ENCODE results near the gene PTPRR.

The PTPRR gene

DNA sequence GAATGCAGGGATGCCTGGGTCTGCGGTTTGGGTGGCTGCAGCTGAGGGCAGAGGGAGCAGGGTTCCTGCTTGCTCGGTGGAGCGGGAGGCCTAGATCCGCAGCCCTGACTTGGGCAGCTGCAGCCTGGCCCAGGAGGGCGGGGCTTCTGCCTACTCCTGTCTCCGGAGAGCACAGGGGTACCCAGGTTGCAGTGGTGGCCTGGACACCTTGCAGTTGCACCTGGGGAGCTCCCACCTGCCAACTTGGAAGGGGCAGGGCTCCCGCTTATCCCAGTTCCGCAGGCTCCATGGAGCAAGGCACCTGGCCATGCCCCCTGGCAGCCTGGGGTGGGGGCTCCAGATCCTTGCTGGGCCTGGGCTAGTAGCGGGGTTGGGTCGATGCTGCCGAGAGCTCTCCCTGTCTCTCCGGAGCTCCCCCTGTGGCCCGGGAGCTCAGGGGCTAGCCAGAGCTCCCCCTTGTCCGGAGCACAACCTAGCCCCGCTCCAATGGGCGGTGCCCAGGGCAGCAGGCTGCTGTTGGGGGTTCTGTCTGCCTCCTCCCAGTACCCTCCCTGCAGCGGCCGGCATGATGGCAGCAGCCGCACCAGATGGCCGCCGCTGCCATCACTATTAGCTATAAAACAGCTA lies 136.4 kb downstream of the PTPRR start:
- no peaks in the 10 kb centered on the region for H3K9me3 ChIP-seq (replicated peaks; ENCODE audit: low read length)
- no peaks in the 10 kb centered on the region for H3K36me3 ChIP-seq (ENCODE audit: insufficient read depth, low read length)
- H3K4me3 ChIP-seq (ENCODE audit: low read length), result no peak overlapping the region
- H3K9ac ChIP-seq (ENCODE audit: low read depth, low read length), result no peak overlapping the region
- no peaks in the 10 kb centered on the region for H3K27me3 ChIP-seq (ENCODE audit: control insufficient read depth, insufficient read depth, low read length)
- H3K4me2 ChIP-seq (ENCODE audit: low read length), result no peak overlapping the region
- H3K4me1 ChIP-seq (ENCODE audit: control insufficient read depth, insufficient read depth, low read length), result no peaks in the 10 kb centered on the region

DNA sequence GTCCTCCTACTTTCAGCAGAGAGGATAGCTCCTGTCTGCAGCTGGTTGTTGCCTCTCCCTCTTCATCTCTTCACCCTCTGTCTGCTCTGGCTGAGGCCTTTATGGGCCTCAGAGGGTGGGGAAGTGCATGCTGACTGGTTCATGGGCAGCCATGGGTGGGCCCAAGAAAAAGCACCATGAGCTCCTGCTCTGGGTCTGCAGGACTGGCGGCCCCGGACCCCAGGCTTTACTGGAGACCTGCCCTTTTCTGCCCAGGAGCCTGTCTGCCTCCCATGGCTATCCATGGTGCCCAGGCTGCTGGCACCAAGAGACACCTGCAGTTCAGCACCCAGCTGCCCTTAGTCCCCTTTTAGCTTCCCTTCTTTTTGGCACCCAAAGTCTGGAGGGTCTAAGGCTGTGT lies 137.1 kb downstream of the PTPRR start:
- Histone ChIP-seq H3K4me1 (ENCODE audit: control insufficient read depth, insufficient read depth, low read length) (no peaks in the 10 kb centered on the region), H3K27me3 (ENCODE audit: control insufficient read depth, insufficient read depth, low read length) (no peaks in the 10 kb centered on the region), H3K4me2 (ENCODE audit: low read length) (no peak overlapping the region), H3K9ac (ENCODE audit: low read depth, low read length) (no peak overlapping the region), H3K9me3 (replicated peaks; ENCODE audit: low read length) (no peaks in the 10 kb centered on the region), H3K4me3 (ENCODE audit: low read length) (no peak overlapping the region), H3K36me3 (ENCODE audit: insufficient read depth, low read length) (no peaks in the 10 kb centered on the region)

DNA sequence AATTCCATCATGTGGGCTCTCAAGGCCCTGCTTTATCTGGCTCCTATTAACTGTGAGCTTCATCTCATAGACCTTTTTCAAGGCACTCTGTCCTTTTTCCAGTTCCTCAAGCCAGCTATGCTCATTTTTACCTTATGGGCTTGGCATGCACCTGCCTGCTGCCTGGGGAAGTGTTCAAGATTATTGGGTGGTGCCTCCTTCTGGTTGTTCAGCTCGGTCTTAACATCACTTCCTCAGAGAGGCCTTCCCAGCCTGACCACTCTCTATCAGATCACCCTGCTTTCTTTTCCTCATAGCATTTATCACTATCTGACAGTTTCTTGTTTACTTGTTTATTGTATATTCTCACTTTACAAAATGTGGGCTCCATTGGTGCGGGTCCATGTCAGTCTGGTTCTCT lies 141.3 kb downstream of the PTPRR start:
- no peaks in the 10 kb centered on the region for H3K27me3 ChIP-seq (ENCODE audit: control insufficient read depth, insufficient read depth, low read length)
- H3K9ac ChIP-seq (ENCODE audit: low read depth, low read length), result no peak overlapping the region
- H3K4me1 ChIP-seq (ENCODE audit: control insufficient read depth, insufficient read depth, low read length), result peaks cover 4% of the 10 kb centered on the region
- no peak overlapping the region for H3K4me2 ChIP-seq (ENCODE audit: low read length)
- H3K36me3 ChIP-seq (ENCODE audit: insufficient read depth, low read length), result no peaks in the 10 kb centered on the region
- no peak overlapping the region for H3K4me3 ChIP-seq (ENCODE audit: low read length)
- H3K9me3 ChIP-seq (replicated peaks; ENCODE audit: low read length), result no peaks in the 10 kb centered on the region

GRCh38 chr12:70774055-70774454 lies 146.5 kb downstream of the PTPRR start:
- Histone ChIP-seq H3K36me3 (ENCODE audit: insufficient read depth, low read length) (no peaks in the 10 kb centered on the region), H3K4me1 (ENCODE audit: control insufficient read depth, insufficient read depth, low read length) (peaks cover 17% of the 10 kb centered on the region), H3K9ac (ENCODE audit: low read depth, low read length) (peak overlapping the region; percentile 12), H3K4me2 (ENCODE audit: low read length) (peak overlapping the region; percentile 40), H3K27me3 (ENCODE audit: control insufficient read depth, insufficient read depth, low read length) (no peaks in the 10 kb centered on the region), H3K4me3 (ENCODE audit: low read length) (peak overlapping the region; percentile 12), H3K9me3 (replicated peaks; ENCODE audit: low read length) (no peaks in the 10 kb centered on the region)

DNA sequence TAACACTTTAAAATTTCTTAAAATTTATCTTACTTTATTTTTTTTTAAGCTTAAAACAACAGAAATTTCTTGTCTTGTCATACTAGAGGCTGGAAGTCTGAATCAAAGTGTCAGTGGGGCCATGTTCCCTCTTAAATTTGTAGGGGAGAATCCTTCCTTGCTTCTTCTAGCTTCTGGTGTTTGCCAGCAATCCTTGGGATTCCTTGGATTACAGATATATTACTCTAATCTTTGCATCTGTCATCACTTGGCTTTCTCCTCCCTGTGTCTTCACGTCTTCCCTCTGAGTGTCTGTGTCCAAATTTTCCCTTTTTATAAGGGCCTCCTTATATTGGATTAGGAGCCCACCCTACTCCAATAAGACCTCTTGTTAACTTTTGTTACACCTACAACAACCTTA lies 147.7 kb downstream of the PTPRR start:
- H3K36me3 ChIP-seq (ENCODE audit: insufficient read depth, low read length), result no peaks in the 10 kb centered on the region
- H3K4me2 ChIP-seq (ENCODE audit: low read length), result no peak overlapping the region
- H3K4me3 ChIP-seq (ENCODE audit: low read length), result no peak overlapping the region
- H3K9me3 ChIP-seq (replicated peaks; ENCODE audit: low read length), result no peaks in the 10 kb centered on the region
- H3K4me1 ChIP-seq (ENCODE audit: control insufficient read depth, insufficient read depth, low read length), result peaks cover 17% of the 10 kb centered on the region
- H3K27me3 ChIP-seq (ENCODE audit: control insufficient read depth, insufficient read depth, low read length), result no peaks in the 10 kb centered on the region
- H3K9ac ChIP-seq (ENCODE audit: low read depth, low read length), result no peak overlapping the region

DNA sequence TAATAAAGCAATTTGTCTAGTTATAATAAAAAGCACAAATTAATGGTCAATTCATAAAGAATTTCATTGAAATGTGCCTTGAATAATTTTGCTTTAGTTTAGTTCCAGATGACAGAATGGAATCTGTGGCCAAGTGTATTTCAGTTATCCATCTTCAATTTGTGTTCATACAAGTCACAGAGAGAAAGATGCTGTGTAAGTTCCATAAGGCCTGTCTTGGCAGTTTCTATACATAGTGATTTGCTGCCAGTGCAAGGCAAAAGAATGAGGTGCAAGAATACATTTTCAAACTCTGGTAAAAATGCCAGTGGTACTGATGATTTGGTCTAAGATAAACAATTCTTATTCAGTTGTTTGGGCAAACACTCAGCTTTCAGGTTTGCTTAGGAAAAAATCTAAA lies 149.0 kb downstream of the PTPRR start:
- Histone ChIP-seq H3K4me2 (ENCODE audit: low read length) (no peak overlapping the region), H3K9me3 (replicated peaks; ENCODE audit: low read length) (no peaks in the 10 kb centered on the region), H3K36me3 (ENCODE audit: insufficient read depth, low read length) (no peaks in the 10 kb centered on the region), H3K4me1 (ENCODE audit: control insufficient read depth, insufficient read depth, low read length) (peaks cover 17% of the 10 kb centered on the region), H3K9ac (ENCODE audit: low read depth, low read length) (no peak overlapping the region), H3K4me3 (ENCODE audit: low read length) (no peak overlapping the region), H3K27me3 (ENCODE audit: control insufficient read depth, insufficient read depth, low read length) (no peaks in the 10 kb centered on the region)

DNA sequence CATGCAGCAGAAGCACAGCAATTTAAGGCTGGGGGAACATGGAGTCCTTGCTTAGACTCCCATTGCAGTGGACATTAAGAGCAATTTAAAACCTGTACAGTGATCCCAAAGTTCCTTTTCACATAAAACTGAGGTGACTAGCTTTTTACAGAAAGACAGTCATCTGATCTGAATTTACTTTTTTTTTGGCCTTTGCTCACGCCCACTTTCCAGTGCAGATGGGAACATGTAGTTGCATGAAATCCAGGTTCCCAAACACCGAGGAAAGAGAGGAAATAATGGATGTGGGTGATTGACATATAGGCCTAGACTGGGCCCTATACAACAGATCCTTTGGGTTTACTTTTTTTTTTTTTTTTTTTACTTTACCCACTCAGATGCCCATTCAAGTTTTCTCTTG lies 156.9 kb downstream of the PTPRR start:
- Histone ChIP-seq H3K4me2 (ENCODE audit: low read length) (no peak overlapping the region), H3K36me3 (ENCODE audit: insufficient read depth, low read length) (no peaks in the 10 kb centered on the region), H3K9me3 (replicated peaks; ENCODE audit: low read length) (no peaks in the 10 kb centered on the region), H3K4me1 (ENCODE audit: control insufficient read depth, insufficient read depth, low read length) (no peaks in the 10 kb centered on the region), H3K9ac (ENCODE audit: low read depth, low read length) (no peak overlapping the region), H3K4me3 (ENCODE audit: low read length) (no peak overlapping the region), H3K27me3 (ENCODE audit: control insufficient read depth, insufficient read depth, low read length) (no peaks in the 10 kb centered on the region)

DNA sequence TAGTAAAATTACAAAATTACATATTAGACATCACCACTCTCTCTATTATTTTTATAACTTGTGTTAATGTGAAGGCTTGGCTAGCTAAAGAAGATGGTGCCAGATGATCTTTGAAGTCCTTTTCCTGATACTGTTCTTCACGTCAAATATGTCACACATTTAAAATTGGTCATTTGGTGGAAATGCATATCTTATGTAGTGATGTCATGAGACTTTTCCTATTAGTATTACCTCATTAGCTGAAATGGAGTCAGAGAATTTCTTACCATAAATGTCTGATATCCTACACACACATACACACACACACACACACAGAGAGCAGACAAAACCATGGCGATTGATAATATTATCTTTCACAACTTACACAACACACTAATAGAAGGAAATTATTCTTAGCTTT lies 158.5 kb downstream of the PTPRR start:
- H3K4me3 ChIP-seq (ENCODE audit: low read length), result no peak overlapping the region
- H3K4me1 ChIP-seq (ENCODE audit: control insufficient read depth, insufficient read depth, low read length), result peaks cover 3% of the 10 kb centered on the region
- H3K27me3 ChIP-seq (ENCODE audit: control insufficient read depth, insufficient read depth, low read length), result no peaks in the 10 kb centered on the region
- H3K9me3 ChIP-seq (replicated peaks; ENCODE audit: low read length), result no peaks in the 10 kb centered on the region
- no peaks in the 10 kb centered on the region for H3K36me3 ChIP-seq (ENCODE audit: insufficient read depth, low read length)
- no peak overlapping the region for H3K9ac ChIP-seq (ENCODE audit: low read depth, low read length)
- H3K4me2 ChIP-seq (ENCODE audit: low read length), result no peak overlapping the region

DNA sequence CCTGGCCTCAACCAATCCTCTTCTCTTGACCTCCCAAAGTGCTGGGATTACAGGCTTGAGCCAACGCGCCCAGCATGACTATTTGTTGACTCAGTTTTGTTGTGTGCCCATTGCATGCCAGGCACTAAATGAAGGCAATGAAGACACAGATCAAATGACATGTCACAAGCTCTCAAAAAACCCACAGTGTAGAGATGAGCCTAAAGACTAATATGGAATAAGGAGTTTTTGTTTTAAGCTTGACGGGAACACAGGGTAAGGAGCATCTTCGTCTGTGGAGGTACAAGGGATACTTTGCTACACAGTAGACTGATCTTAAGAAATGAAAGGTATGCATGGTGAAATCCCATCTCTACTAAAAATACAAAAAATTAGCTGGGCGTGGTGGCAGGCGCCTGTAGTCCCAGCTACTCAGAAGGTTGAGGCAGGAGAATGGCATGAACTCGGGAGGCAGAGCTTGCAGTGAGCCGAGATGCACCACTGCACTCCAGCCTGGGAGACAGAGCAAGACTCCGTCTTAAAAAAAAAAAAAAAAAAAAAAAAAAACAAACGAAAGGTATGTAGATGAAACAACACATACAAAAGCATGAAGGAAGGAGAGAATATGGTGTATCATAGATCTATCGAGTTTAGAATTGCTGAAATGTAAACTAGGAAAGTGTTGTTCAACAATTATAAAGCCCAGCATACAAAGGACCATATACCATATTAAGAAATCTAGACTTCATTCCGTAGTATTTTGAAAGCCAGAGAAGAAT lies 161.2 kb downstream of the PTPRR start:
- no peaks in the 10 kb centered on the region for H3K36me3 ChIP-seq (ENCODE audit: insufficient read depth, low read length)
- no peak overlapping the region for H3K9ac ChIP-seq (ENCODE audit: low read depth, low read length)
- H3K27me3 ChIP-seq (ENCODE audit: control insufficient read depth, insufficient read depth, low read length), result no peaks in the 10 kb centered on the region
- H3K4me2 ChIP-seq (ENCODE audit: low read length), result no peak overlapping the region
- H3K9me3 ChIP-seq (replicated peaks; ENCODE audit: low read length), result no peaks in the 10 kb centered on the region
- peaks cover 15% of the 10 kb centered on the region for H3K4me1 ChIP-seq (ENCODE audit: control insufficient read depth, insufficient read depth, low read length)
- no peak overlapping the region for H3K4me3 ChIP-seq (ENCODE audit: low read length)

DNA sequence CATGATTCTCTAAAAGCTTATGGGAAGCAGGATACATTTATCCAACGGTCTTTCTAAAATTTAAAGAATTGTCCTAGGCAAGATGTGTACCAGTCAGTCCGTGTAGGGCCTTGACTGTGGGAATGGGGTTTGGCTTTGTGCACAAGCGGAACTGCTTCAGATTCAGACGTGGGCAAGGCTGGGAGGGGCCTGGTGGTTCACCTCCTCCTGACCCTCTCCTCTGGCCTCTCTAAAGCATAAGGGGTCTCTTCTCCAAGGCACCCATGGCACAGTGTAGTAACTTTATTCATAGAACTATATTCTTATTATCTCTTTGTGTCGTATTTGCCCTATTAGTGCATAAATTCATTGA lies 162.1 kb downstream of the PTPRR start:
- H3K27me3 ChIP-seq (ENCODE audit: control insufficient read depth, insufficient read depth, low read length), result no peaks in the 10 kb centered on the region

GRCh38 chr12:70757830-70758493 lies 162.6 kb downstream of the PTPRR start:
- Histone ChIP-seq H3K36me3 (ENCODE audit: insufficient read depth, low read length) (no peaks in the 10 kb centered on the region), H3K4me3 (ENCODE audit: low read length) (no peak overlapping the region), H3K9me3 (replicated peaks; ENCODE audit: low read length) (no peaks in the 10 kb centered on the region), H3K9ac (ENCODE audit: low read depth, low read length) (no peak overlapping the region), H3K27me3 (ENCODE audit: control insufficient read depth, insufficient read depth, low read length) (no peaks in the 10 kb centered on the region), H3K4me1 (ENCODE audit: control insufficient read depth, insufficient read depth, low read length) (peaks cover 15% of the 10 kb centered on the region), H3K4me2 (ENCODE audit: low read length) (no peak overlapping the region)

More for the DNA sequence above, 162.1 kb downstream of the PTPRR start:
- no peaks in the 10 kb centered on the region for H3K36me3 ChIP-seq (ENCODE audit: insufficient read depth, low read length)
- H3K4me2 ChIP-seq (ENCODE audit: low read length), result no peak overlapping the region
- H3K4me1 ChIP-seq (ENCODE audit: control insufficient read depth, insufficient read depth, low read length), result peaks cover 15% of the 10 kb centered on the region
- no peaks in the 10 kb centered on the region for H3K9me3 ChIP-seq (replicated peaks; ENCODE audit: low read length)
- H3K9ac ChIP-seq (ENCODE audit: low read depth, low read length), result no peak overlapping the region
- no peak overlapping the region for H3K4me3 ChIP-seq (ENCODE audit: low read length)

Measured in skeletal muscle satellite cell (primary cell).